Activated naive CD8-positive, alpha-beta T cell (primary cell): Measurements from ENCODE around the gene TREM1.

Source experiments
- H3K27ac Mint-ChIP-seq: one replicate; pipeline ENCODE4 v1.8.0; 2021; ENCODE audit warnings: mixed read lengths
- H3K27me3 Mint-ChIP-seq: one replicate; pipeline ENCODE4 v1.8.0; 2021; ENCODE audit warnings: mixed read lengths
- H3K36me3 Mint-ChIP-seq: one replicate; pipeline ENCODE4 v1.8.0; 2021; ENCODE audit warnings: mixed read lengths
- H3K4me1 Mint-ChIP-seq: one replicate; pipeline ENCODE4 v1.8.0; 2021; ENCODE audit warnings: low read depth, mixed read lengths
- H3K4me3 Mint-ChIP-seq: one replicate; pipeline ENCODE4 v1.8.0; 2021; ENCODE audit warnings: mild to moderate bottlenecking, mixed read lengths
- H3K9me3 Mint-ChIP-seq: one replicate; pipeline ENCODE4 v1.8.0; 2021; ENCODE audit warnings: low read depth, mixed read lengths

The TREM1 gene

DNA sequence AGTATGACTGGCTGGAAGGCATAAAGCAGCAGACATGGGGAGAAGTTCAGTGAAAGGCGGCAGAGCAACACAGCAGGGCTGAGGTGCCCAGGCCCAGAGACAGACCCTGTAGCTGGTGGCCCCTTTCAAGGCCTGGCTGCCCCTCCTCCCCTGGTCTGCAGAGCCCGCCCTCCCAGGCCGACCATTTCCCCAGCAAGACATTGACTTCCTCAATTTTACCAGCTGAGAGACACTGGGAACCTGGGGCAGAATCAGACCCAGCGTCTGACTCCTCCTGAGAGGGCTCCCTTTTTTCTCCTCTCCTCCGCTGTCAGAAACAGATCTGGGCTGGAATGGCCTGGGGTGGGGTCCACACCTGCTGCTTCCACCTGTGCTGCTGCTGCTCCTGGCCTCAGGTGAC is 58.4 kb downstream of the TREM1 start, which contains the start of gene TREML4:
Gene TREML4, plus strand, starts transcription at position 254 of the 400 bp plus-strand sequence. Its CDS starts 79 bp downstream, at position 333.
- H3K36me3 Mint-ChIP-seq: no peaks in the 10 kb centered on the region
- H3K9me3 Mint-ChIP-seq: no peaks in the 10 kb centered on the region
- H3K4me1 Mint-ChIP-seq: no peaks in the 10 kb centered on the region
- H3K27ac Mint-ChIP-seq: no peak within 1 kb of the TSS
- H3K4me3 Mint-ChIP-seq: no peak within 1 kb of the TSS
- peaks cover 5% of the 10 kb centered on the region for H3K27me3 Mint-ChIP-seq

GRCh38 chr6:41226752-41227151 is 59.7 kb downstream of the TREM1 start:
- no peaks in the 10 kb centered on the region for H3K36me3 Mint-ChIP-seq

GRCh38 chr6:41224800-41225199 is 61.7 kb downstream of the TREM1 start:
- no peaks in the 10 kb centered on the region for H3K9me3 Mint-ChIP-seq
- H3K27me3 Mint-ChIP-seq: peaks cover 5% of the 10 kb centered on the region
- peaks cover 4% of the 10 kb centered on the region for H3K4me1 Mint-ChIP-seq
- H3K36me3 Mint-ChIP-seq: peaks cover 3% of the 10 kb centered on the region
- no peak overlapping the region for H3K4me3 Mint-ChIP-seq
- H3K27ac Mint-ChIP-seq: no peak overlapping the region

More at GRCh38 chr6:41226752-41227151, 59.7 kb downstream of the TREM1 start:
- no peak overlapping the region for H3K27ac Mint-ChIP-seq
- H3K4me1 Mint-ChIP-seq: peaks cover 4% of the 10 kb centered on the region
- no peak overlapping the region for H3K4me3 Mint-ChIP-seq
- peaks cover 5% of the 10 kb centered on the region for H3K27me3 Mint-ChIP-seq
- H3K9me3 Mint-ChIP-seq: no peaks in the 10 kb centered on the region
